ENCODE data around the gene ANKRD45. TPM values are rescaled to one million over a fixed set of nuclear protein-coding genes. Genes with fewer than 3 reads are reported as not detected.

ANKRD45 gene
- total RNA-seq, 6 donors from 2014 or later = 1.4 to 17.9 (median 5.2) TPM

DNA sequence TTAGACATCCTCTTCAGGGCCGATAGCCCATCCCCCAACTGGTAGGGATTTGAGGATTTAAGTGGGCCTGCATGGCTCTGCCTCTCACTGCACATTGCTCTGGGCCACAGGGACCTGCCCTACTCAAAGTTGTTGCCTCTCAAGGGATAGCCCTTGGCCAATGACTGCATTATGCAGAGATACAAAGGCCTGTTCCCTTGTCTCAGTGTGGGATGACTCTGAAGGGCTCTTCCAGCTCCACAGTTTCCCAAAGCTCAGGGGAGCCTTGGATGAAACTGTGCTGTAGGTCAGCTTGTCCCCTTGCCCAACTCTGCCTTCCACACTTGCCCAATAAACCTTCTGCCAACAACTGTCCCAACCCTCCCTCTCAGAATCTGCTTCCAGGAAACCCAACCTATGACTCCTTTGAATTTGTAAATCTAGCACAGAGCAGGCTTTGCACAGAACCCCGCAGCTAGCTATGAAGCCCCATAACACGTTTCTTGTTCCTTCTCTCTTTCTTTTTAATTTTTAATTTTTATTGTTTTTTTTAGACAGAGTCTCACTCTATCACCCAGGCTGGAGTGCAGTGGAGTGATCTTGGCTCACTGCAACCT, 109.3 kb downstream of the ANKRD45 start:
- TF ChIP-seq, protein P1, sequence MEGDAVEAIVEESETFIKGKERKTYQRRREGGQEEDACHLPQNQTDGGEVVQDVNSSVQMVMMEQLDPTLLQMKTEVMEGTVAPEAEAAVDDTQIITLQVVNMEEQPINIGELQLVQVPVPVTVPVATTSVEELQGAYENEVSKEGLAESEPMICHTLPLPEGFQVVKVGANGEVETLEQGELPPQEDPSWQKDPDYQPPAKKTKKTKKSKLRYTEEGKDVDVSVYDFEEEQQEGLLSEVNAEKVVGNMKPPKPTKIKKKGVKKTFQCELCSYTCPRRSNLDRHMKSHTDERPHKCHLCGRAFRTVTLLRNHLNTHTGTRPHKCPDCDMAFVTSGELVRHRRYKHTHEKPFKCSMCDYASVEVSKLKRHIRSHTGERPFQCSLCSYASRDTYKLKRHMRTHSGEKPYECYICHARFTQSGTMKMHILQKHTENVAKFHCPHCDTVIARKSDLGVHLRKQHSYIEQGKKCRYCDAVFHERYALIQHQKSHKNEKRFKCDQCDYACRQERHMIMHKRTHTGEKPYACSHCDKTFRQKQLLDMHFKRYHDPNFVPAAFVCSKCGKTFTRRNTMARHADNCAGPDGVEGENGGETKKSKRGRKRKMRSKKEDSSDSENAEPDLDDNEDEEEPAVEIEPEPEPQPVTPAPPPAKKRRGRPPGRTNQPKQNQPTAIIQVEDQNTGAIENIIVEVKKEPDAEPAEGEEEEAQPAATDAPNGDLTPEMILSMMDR (IDR thresholded peaks at IDR 0.05) = no peak
- no peak for TF ChIP-seq EP300 (IDR thresholded peaks at IDR 0.05)
- no peak for TF ChIP-seq POLR2A (IDR thresholded peaks at IDR 0.05)
- TF ChIP-seq POLR2AphosphoS5 (IDR thresholded peaks at IDR 0.05) = no peak
- H3K27me3 ChIP-seq = no peaks in the 10 kb centered on the region
- H3K4me3 ChIP-seq = no peak overlapping the region
- no peaks in the 10 kb centered on the region for H3K9me3 ChIP-seq
- 83 to 93% methylated on average over 3 of the region's 3 CpGs for WGBS, 2 donors
- no peak overlapping the region for H3K27ac ChIP-seq
- H3K36me3 ChIP-seq = no peaks in the 10 kb centered on the region
- no peaks in the 10 kb centered on the region for H3K4me1 ChIP-seq
- DNase-seq = no peak
- ATAC-seq (ENCODE audit: low FRiP score in 2 of 2) = no peak

Other genes with a start within 250 kb of the ANKRD45 start
- gene PRDX6, start 192.5 kb downstream of the ANKRD45 start, total RNA-seq = 100 to 1,000 TPM in 5 of 6 donors, 10 to 100 TPM in 1; 94.3 to 330 (median 212) TPM
- 1 to 10 TPM in 1 of 6 donors, under 1 TPM in 3, not detected in 2; 0.15 to 1.5 (median 0.76) TPM for gene SLC9C2, start 66.8 kb downstream of the ANKRD45 start, total RNA-seq
- not detected for gene TEX50, start 34.5 kb downstream of the ANKRD45 start, total RNA-seq
- gene KLHL20, start 45.1 kb upstream of the ANKRD45 start, total RNA-seq = 10 to 100 TPM in 5 of 6 donors, 1 to 10 TPM in 1; 8.5 to 37.8 (median 31.3) TPM
- 10 to 100 TPM in 5 of 6 donors, 1 to 10 TPM in 1; 7.3 to 19.1 (median 12.5) TPM for gene DARS2, start 154.8 kb upstream of the ANKRD45 start, total RNA-seq
- 1 to 10 TPM; 1.8 to 8.4 (median 4.4) TPM for gene CENPL, start 155.0 kb upstream of the ANKRD45 start, total RNA-seq
- 100 to 1,000 TPM; 169 to 367 (median 271) TPM for gene GAS5, start 198.1 kb upstream of the ANKRD45 start, total RNA-seq
- 10 to 100 TPM in 4 of 6 donors, 1 to 10 TPM in 2; 5.3 to 17.8 (median 12.0) TPM for gene ZBTB37, start 198.5 kb upstream of the ANKRD45 start, total RNA-seq
- 1 to 10 TPM in 1 of 6 donors, under 1 TPM in 1, not detected in 4; 0.26 to 1.5 TPM for gene SERPINC1, start 247.5 kb upstream of the ANKRD45 start, total RNA-seq